GM23248 (cell line): ENCODE measurements around the gene ZNF770.

Source experiments
- EZH2 ChIP-seq: fragments of 200-600 bp; sonication (generic); IDR thresholded peaks from 2 replicates; pipeline ENCODE4 v1.6.1; 2018; ENCODE audit warnings: antibody characterized with exemption, mild to moderate bottlenecking; ENCODE audit not compliant: insufficient read depth, poor library complexity, severe bottlenecking
- EZH2phosphoT487 ChIP-seq: fragments of 200-600 bp; sonication (generic); IDR thresholded peaks from 2 replicates; pipeline ENCODE4 v1.6.1; 2018; ENCODE audit warnings: antibody characterized with exemption, moderate library complexity, mild to moderate bottlenecking, low read depth; ENCODE audit not compliant: insufficient read depth

GRCh38 chr15:34942363-34942762, 45.7 kb downstream of the ZNF770 start:
- no peak for TF ChIP-seq EZH2phosphoT487
- TF ChIP-seq EZH2, result no peak
